CD4-positive, alpha-beta T cell treated with Interleukin-1 beta for 1 hour (primary cell): ENCODE data around the gene ARL1.
"Not testable (repeated sequence)": the region's sequence is repeated elsewhere in the genome, so short reads cannot be mapped to it uniquely, and the experiment has no call there.

Experiments
- DNase-seq, 2 donors: peaks; one replicate each; pipeline ENCODE4 v3.0.0-alpha.2; 2020 to 2022

Gene ARL1

DNA sequence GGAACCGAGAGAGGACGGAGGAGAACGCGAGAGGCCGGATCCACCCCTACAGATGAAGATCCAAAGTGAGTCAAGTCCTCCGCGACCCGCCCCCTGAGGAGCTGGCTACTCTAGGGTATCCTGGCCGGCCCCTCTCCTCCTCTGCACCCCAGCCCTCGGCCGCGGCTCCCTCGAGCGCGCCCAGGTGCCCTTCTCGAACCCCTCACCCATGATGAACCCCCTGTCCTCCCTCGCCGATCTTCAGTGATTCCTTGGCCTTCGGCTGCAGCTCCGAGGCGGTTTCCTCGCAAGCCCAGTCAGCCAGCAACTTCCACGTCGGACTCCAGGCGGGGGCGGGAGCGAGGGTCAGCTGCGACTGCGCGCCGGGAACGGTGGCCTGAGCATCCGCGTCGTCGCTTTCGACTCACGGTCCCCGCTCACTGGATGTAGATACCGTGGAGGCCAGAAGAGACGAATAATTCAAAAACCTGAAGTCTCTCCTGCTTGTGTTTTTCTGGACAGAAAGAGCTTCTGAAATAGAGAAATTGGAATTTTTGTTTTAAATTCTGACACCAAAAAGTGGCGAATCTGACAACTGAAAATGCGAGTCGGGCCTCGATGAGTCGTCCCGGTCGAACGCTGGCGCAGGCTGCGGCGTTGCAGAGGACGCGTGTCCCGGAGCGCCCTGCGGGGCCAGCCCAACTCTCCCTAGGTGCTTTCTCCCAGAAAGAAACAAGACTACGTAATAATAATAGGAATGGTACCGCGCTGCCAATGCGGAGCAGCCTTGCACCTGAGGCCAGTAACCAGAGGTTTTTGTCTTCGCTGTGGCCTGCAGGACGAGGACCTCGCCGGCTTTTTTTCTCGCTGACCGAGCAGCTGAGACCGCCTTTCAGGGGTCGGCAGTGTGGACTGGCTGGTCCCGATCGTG is at the start of gene ARL1:
Gene ARL1, minus strand, starts transcription at position 337 of the 910 bp plus-strand sequence. Its CDS starts 127 bp downstream, at position 210.
- DNase-seq: peak; percentile 71 to 75

DNA sequence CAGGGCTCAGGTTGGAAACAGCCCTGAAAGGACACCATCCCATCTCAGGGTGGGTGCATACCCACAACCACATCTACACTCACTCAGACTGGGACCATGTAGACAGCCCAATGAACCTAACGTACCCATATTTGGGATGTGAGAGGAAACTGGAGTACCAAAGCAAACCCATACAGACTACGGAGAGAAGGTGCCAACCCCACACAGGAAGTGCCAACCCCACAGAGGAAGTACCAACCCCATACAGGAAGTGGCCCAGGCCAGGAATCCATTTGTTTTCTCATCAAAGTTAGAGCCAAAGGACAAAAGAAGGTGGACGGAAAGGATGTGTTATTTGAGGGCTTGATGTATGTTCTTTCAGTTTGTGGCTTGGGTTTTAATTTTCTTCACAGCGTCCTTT is 48.1 kb upstream of the ARL1 start:
- DNase-seq: peak in 1 of 2 donors; percentile 36

DNA sequence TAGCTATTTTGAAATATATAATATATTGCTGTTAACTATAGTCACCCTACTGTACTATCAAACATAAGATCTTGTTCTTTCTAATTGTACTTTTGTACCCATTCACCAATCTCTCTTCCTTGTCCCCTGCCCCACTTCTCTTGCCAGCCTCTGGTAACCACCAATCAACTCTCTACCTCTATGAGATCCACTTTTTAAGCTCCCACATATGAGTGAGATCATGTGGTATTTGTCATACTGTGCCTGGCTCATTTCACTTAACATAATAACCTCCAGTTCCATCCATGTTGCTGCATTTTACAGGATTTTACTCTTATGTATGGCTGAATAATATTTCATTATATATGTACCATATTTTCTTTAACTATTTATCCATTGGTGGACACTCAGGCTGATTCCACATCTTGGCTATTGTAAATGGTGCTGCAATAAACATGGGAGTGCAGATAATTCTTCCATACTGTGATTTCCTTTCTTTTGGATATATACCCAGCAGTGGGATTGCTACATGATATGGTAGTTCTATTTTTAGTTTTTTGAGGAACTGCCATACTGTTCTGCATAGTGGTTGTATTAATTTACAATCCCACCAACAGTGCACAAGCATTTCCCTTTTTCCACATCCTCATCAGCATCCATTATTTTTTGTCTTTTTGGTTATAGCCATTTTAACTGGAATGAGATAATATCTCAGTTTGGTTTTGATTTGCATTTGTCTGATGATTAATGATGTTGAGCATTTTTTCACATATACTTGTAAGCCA is 34.1 kb upstream of the ARL1 start:
- no peak for DNase-seq

DNA sequence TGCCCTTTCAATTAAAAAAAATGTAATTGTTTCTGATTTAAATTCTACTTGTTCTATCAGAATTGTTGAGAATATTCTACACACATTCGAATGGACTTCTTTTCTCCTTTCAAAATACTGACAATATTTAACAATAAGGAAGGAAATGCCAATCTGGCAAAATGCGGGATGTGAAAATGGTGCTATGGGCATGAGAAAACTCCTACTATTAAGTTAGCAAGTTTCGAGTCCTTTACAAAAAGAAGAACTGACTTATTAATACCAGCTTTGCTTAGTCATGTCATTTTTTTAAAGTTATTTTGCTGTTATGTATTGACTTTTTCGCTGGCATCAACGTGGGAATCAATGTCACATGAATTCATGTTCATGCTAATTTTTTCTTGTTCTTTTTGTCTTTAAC is 31.7 kb upstream of the ARL1 start:
- no peak for DNase-seq

GRCh38 chr12:101436136-101436535 is 28.6 kb upstream of the ARL1 start:
- DNase-seq: no peak

- DNase-seq: no peak
Measured at GRCh38 chr12:101430456-101430855, 22.9 kb upstream of the ARL1 start.

- DNase-seq: no peak
Measured at GRCh38 chr12:101424620-101425019, 17.0 kb upstream of the ARL1 start.

GRCh38 chr12:101422066-101422465 is 14.5 kb upstream of the ARL1 start:
- not testable (repeated sequence) for DNase-seq

DNA sequence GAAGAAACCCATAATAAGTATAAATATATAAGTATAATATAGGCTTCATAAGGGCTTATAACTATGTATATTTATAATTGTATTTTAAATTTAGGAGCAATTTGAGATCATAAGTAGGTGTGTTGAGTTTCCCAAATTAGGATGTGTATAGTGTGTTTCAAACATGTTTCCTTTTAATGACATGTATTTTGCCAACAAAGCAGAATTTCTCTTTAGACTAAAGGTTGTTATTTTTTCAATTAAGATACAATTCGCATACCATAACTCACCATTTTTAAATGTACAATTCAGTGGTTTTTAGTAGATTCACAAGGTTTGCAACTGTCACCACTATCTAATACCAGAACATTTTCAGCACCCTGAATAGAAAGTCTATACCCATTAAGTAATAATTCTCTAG is 7.7 kb upstream of the ARL1 start:
- DNase-seq: no peak

DNA sequence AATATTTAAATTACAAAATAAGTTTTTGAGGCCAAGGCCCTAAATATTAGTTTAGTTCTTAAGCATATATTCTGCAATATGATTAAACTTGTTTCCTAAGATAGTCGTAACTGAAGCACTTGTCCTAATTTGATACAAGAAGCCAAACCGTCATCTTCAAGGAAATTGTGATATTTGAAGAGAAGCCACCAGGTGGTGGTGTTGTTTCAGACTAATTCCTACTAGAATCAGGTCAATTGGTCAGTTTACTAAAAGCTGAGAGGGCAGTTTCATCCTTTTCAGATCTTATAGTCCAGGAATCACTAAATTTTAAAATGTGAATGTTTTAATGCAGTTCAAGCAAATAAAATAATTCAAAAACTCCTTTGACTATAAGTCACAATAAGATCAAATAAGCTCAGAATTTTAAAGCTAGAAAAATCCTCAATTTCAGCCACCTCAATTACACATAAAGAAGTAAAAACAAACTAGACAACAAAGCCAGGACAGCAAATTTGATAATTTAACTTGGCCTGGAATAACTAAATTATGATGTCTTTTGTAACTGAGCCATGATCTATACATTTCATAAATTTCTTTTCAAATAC is 7.1 kb upstream of the ARL1 start:
- DNase-seq: peak in 1 of 2 donors; percentile 42

DNA sequence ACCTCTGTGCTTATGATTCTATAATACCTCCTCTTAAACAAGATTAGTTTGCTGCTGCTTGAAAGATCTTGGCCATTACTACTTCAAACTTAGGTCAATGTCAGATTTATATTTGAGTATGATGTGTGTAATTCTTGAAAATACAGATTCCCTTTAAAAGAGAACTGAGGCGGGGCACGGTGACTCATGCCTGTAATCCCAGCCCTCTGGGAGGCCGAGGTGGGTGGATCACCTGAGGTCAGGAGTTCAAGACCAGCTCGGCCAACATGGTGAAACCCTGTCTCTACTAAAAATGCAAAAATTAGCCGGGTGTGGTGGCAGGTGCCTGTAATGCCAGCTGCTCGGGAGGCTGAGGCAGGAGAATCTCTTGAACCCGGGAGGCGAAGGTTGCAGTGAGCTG is 2.6 kb upstream of the ARL1 start:
- DNase-seq: not testable (repeated sequence)

- DNase-seq: peak in 1 of 2 donors; percentile 2
Measured at GRCh38 chr12:101407049-101407435, 530 bp downstream of the ARL1 start.

DNA sequence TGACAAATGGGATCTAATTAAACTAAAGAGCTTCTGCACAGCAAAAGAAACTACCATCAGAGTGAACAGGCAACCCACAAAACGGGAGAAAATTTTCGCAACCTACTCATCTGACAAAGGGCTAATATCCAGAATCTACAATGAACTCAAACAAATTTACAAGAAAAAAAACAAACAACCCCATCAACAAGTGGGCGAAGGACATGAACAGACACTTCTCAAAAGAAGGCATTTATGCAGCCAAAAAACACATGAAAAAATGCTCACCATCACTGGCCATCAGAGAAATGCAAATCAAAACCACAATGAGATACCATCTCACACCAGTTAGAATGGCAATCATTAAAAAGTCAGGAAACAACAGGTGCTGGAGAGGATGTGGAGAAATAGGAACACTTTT is 16.4 kb downstream of the ARL1 start:
- not testable (repeated sequence) for DNase-seq

GRCh38 chr12:101379149-101379548 is 28.4 kb downstream of the ARL1 start:
- DNase-seq: no peak

GRCh38 chr12:101375573-101375972 is 32.0 kb downstream of the ARL1 start:
- no peak for DNase-seq

GRCh38 chr12:101372431-101372830 is 35.1 kb downstream of the ARL1 start:
- no peak for DNase-seq

DNA sequence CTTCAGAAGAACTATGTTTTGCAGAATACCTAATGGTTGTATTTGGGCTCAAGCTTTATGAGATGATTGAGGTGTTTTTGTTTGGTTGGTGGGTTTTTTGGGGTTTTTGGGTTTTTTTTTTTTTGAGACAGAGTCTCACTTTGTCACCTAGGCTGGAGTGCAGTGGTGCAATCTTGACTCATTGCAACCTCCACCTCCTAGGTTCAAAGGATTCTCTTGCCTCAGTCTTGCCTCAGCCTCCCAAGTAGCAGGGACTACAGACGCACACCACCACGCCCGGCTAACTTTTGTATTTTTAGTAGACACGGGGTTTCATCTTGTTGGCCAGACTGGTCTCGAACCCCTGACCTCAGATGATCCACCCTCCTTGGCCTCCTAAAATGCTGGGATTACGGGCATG is 39.6 kb downstream of the ARL1 start:
- no peak for DNase-seq

- no peak for DNase-seq
Measured at GRCh38 chr12:101361455-101361854, 46.1 kb downstream of the ARL1 start.

- DNase-seq: no peak
Measured at GRCh38 chr12:101356794-101357193, 50.8 kb downstream of the ARL1 start.

GRCh38 chr12:101351682-101352081 is 55.9 kb downstream of the ARL1 start:
- DNase-seq: no peak

DNA sequence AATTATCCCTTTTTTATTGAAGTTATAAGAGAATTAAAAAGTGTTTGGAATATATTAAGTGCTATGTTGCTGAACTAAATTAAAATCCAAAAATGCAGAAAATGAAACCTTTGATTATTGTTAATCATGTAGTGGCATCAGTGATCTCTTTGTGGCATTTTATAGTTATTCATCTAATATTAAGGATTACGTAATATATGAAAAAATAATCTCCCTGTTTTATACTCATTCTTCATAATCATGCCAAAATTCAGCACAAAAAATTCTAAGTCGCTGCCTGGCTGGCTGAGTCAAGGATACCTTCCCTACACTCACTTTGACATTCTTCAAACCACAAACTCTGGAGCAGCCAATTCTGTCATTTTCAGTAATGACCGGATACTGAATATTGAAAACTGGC is 63.7 kb downstream of the ARL1 start:
- DNase-seq: no peak
